HepG2 (cell line): ENCODE measurements around the gene CGREF1. TPM values are rescaled to one million over a fixed set of nuclear protein-coding genes. Genes with fewer than 3 reads are reported as not detected.

ENCODE experiments used
- CSRNP1 ChIP-seq: sonication (generic); formaldehyde crosslinking; IDR thresholded peaks from 2 replicates; pipeline ENCODE4 v1.8.1; 2023; ENCODE audit warnings: mild to moderate bottlenecking, missing genetic modification reagents
- DMTF1 ChIP-seq: sonication (generic); formaldehyde crosslinking; IDR thresholded peaks from 2 replicates; pipeline ENCODE4 v1.4.0; 2020; ENCODE audit warnings: mild to moderate bottlenecking, missing genetic modification reagents
- KLF11 ChIP-seq: IDR thresholded peaks from 2 replicates; pipeline ENCODE4 v1.6.1; 2016; ENCODE audit warnings: missing compliant biosample characterization
- MEIS2 ChIP-seq: sonication (generic); formaldehyde crosslinking; IDR thresholded peaks from 2 replicates; pipeline ENCODE4 v1.9.0; 2021; ENCODE audit warnings: mild to moderate bottlenecking, missing genetic modification reagents
- NR0B2 ChIP-seq: sonication (generic); formaldehyde crosslinking; IDR thresholded peaks from 2 replicates; pipeline ENCODE4 v1.4.0; 2020; ENCODE audit warnings: mild to moderate bottlenecking, missing genetic modification reagents
- PTBP1 ChIP-seq: fragments of 200-400 bp; formaldehyde crosslinking; IDR thresholded peaks from 2 replicates; pipeline ENCODE4 v1.6.1; 2018; ENCODE audit warnings: low read length, low read depth; ENCODE audit not compliant: poor library complexity, severe bottlenecking
- SAP130 ChIP-seq: IDR thresholded peaks from 2 replicates; pipeline ENCODE4 v1.6.1; 2016; ENCODE audit warnings: low read depth
- SETDB1 ChIP-seq: sonication (generic); formaldehyde crosslinking; IDR thresholded peaks from 2 replicates; pipeline ENCODE4 v1.5.1; 2020; ENCODE audit warnings: missing genetic modification reagents, mild to moderate bottlenecking, borderline replicate concordance
- SRSF4 ChIP-seq: fragments of 200-400 bp; formaldehyde crosslinking; IDR thresholded peaks from one replicate; pipeline ENCODE4 v1.6.1; 2018; ENCODE audit warnings: mild to moderate bottlenecking, low read depth, low read length, moderate library complexity; ENCODE audit not compliant: poor library complexity, severe bottlenecking
- ZBTB44 ChIP-seq: sonication (generic); formaldehyde crosslinking; IDR thresholded peaks from 2 replicates; pipeline ENCODE4 v1.4.0; 2020; ENCODE audit warnings: missing genetic modification reagents
- ZHX2 ChIP-seq, 2 experiments: sonication (generic) in 1 of 2; formaldehyde crosslinking in 1 of 2; IDR thresholded peaks; 2 replicates each; pipeline versions ENCODE4 v1.6.1 to v1.9.0; 2014 to 2022; ENCODE audit warnings: antibody characterized with exemption in 1 of 2, borderline replicate concordance in 1 of 2, inconsistent platforms in 1 of 2, low read depth in 1 of 2, missing genetic modification reagents in 1 of 2
- ZNF607 ChIP-seq: sonication (generic); formaldehyde crosslinking; IDR thresholded peaks from 2 replicates; pipeline ENCODE4 v1.5.1; 2020; ENCODE audit warnings: missing genetic modification reagents, mild to moderate bottlenecking, borderline replicate concordance
- ZNF839 ChIP-seq: sonication (generic); formaldehyde crosslinking; IDR thresholded peaks from 2 replicates; pipeline ENCODE4 v1.4.0; 2020; ENCODE audit warnings: missing genetic modification reagents, mild to moderate bottlenecking, borderline replicate concordance
- ZSCAN20 ChIP-seq: sonication (generic); formaldehyde crosslinking; IDR thresholded peaks from 2 replicates; pipeline ENCODE4 v1.4.0; 2020; ENCODE audit warnings: missing genetic modification reagents, mild to moderate bottlenecking, borderline replicate concordance
- polyA plus RNA-seq, 8 experiments: library from polyadenylated mRNA; depleted of rRNA in 3 of 8; stranded (reverse) in 7 of 8; unstranded in 1 of 8; fragments of >200 nt; fragmentation: Illumina TruSeq in 4 of 8; extraction: Trizol in 4 of 8; gene quantifications; 2 replicates each; pipeline versions ENCODE4 v1.2.1 to v1.2.3, GENCODE V29; 2011 to 2016; ENCODE audit warnings: low read depth in 4 of 8, missing spikeins in 1 of 8, mixed read lengths in 1 of 8; ENCODE audit not compliant: insufficient read depth in 1 of 8
- total RNA-seq, 5 experiments: library from RNA; depleted of rRNA; stranded (reverse); fragments of >200 nt; fragmentation: Illumina TruSeq; extraction: Trizol; gene quantifications; 2 replicates each; pipeline ENCODE4 v1.2.3, GENCODE V29; 2016; ENCODE audit warnings: low read depth in 1 of 5

The CGREF1 gene
- total and polyA plus RNA-seq, 2 of the 13 experiments (the other 11 are each of a cell fraction or from before 2014, with no cell fraction given) = 13.9 to 23.4 TPM

DNA sequence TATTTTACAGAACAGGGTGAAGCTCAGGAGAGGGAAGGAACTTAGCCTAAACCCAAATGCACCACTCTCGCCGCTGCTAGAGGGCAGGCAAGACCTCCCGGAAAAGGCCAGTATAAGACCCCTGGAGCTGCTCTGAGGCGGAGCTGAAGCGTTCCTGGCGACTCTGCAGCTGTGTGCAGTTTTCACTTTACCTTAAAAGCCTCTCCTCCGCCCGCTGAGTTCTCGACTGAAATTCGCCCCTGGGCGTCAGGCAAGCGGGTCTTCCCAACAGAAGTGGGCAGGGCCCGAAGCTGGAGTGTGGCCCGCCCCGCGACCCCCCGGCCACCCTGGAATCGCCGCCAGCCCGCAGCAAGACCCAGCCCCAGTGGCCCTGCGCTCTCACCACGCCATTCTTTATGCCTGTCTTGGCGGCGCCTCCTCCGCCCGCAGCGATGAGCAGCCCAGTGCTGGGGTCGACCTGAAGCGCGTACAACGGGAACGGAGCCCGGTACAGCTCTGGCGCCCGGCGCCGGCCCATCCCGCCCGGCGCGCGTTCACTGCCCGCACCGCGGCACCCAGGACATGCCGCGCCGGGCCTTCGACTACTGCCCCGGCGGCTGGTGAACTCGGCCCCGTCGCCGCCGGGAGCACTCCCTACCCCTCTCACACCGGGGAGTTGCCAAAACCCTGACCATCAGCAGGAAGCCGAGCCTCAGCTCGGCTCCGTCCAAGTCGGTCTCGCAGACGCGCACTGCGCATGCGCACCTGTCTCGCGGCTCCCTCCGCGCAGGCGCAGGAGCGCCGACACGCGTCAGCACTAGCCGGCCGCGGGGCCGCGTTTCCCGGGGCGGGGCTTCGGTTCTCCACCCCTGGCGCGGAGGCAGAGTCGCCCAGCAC is 15.2 kb upstream of the CGREF1 start, which contains the start of gene PREB (continued):
- TF ChIP-seq SAP130 = peak; percentile 72
- no peak for TF ChIP-seq PTBP1
- 0 out of 2 replicates have a peak, but pooled peaks have one; percentile 86 for TF ChIP-seq ZNF607 (CRISPR knock-in tag)
- peak; percentile 91 for TF ChIP-seq ZHX2 (IDR thresholded peaks at IDR 0.05; ENCODE audit: low read depth)
- TF ChIP-seq ZHX2 (CRISPR knock-in tag; IDR thresholded peaks at IDR 0.05; ENCODE audit: borderline replicate concordance) = no peak
- TF ChIP-seq NR0B2 (CRISPR knock-in tag) = peak; percentile 78; the same call in 1 of the 2 replicates
- TF ChIP-seq CSRNP1 (CRISPR knock-in tag) = peak; percentile 81
- TF ChIP-seq ZBTB44 (CRISPR knock-in tag) = no peak
- TF ChIP-seq ZNF839 (CRISPR knock-in tag) = no peak
- 0 out of 2 replicates have a peak, but pooled peaks have one; percentile 27 for TF ChIP-seq DMTF1
- no peak for TF ChIP-seq KLF11 (CRISPR knock-in tag)
- TF ChIP-seq SETDB1 (CRISPR knock-in tag) = no peak
- TF ChIP-seq SRSF4 = no peak
- TF ChIP-seq MEIS2 (CRISPR knock-in tag) = no peak
- peak; percentile 9; the same call in 1 of the 2 replicates for TF ChIP-seq ZSCAN20 (CRISPR knock-in tag)
